Ectodermal cell (in vitro differentiated cells): ENCODE measurements around the gene PPIB. TPM values are rescaled to one million over a fixed set of nuclear protein-coding genes. Genes with fewer than 3 reads are reported as not detected.

ENCODE experiments used
- H3K27ac ChIP-seq: 2 replicates; pipeline ENCODE4 v1.7.0; 2013; ENCODE audit warnings: mild to moderate bottlenecking, low read depth, low read length; ENCODE audit not compliant: insufficient read depth, poor library complexity, severe bottlenecking
- H3K27me3 ChIP-seq: 2 replicates; pipeline ENCODE4 v1.7.0; 2013; ENCODE audit warnings: mild to moderate bottlenecking, low read length; ENCODE audit not compliant: insufficient read depth, control insufficient read depth, poor library complexity, severe bottlenecking
- H3K36me3 ChIP-seq: one replicate; pipeline ENCODE4 v1.7.0; 2013; ENCODE audit warnings: low read length; ENCODE audit not compliant: control insufficient read depth, insufficient read depth
- H3K4me1 ChIP-seq: one replicate; pipeline ENCODE4 v1.7.0; 2013; ENCODE audit warnings: low read length; ENCODE audit not compliant: control insufficient read depth, insufficient read depth
- H3K4me3 ChIP-seq: 2 replicates; pipeline ENCODE4 v1.7.0; 2013; ENCODE audit warnings: low read depth, low read length, control low read depth; ENCODE audit not compliant: insufficient read depth
- H3K9me3 ChIP-seq: 2 replicates; pipeline ENCODE4 v1.7.0; 2013; ENCODE audit warnings: mild to moderate bottlenecking, low read length, moderate library complexity; ENCODE audit not compliant: control insufficient read depth
- WGBS, 2 experiments: methylation state at CpG; one replicate each; pipeline ENCODE4 v1.1.7; 2013; ENCODE audit warnings: missing lambda C conversion rate in 2 of 2; 5-methylcytosine and 5-hydroxymethylcytosine counted together
- polyA plus RNA-seq, 4 experiments: library from polyadenylated mRNA; stranded (reverse); fragments of 50-300 nt; gene quantifications; one replicate each; pipeline ENCODE4 v1.2.3, GENCODE V29; 2013

PPIB gene
- 222 TPM for polyA plus RNA-seq (2013, experiment 1 of 4)
- 181 TPM for polyA plus RNA-seq (2013, experiment 2 of 4)
- polyA plus RNA-seq (2013, experiment 3 of 4): 199 TPM
- 207 TPM for polyA plus RNA-seq (2013, experiment 4 of 4)

DNA sequence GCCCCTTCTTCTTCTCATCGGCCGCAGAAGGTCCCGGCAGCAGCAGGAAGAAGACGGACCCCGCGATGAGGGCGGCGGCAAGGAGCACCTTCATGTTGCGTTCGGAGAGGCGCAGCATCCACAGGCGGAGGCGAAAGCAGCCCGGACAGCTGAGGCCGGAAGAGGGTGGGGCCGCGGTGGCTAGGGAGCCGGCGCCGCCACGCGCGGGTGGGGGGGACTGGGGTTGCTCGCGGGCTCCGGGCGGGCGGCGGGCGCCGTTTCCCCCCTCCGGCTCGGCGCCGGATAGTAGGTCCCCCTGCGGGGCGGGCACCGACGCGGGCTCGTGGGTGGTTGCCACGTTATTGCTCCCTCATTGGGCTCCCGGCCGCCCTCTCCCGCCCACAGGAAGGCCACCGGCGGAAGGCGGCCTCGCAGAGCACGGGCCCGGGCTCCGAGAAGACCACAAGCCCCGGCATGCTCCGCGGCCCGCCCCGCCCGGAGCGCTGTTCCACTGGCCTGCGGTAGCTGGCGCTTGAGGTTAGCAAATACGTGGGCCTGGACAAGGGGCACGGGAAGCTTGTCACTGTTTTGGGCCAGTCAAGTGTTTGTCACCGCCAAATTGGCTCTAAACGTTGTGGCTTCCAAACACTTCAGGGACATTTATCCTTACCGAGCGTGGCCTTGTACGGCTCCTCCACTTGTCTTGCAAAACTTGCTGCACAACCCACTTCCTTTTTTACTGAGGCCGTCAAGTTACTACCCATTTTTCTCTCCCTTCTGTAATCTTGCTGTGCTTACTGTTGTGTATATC is at the start of gene PPIB:
Gene PPIB (minus strand): TSS at position 154 of the 790 bp plus-strand sequence. CDS start 36 bp downstream, at position 118.
- H3K27me3 ChIP-seq: no peaks in the 10 kb centered on the region
- H3K36me3 ChIP-seq: peaks cover 11% of the 10 kb centered on the region
- H3K9me3 ChIP-seq: no peaks in the 10 kb centered on the region
- peak within 1 kb of the TSS; percentile 79 for H3K4me3 ChIP-seq
- WGBS, 2 experiments: 2% methylated on average over 69 of the region's 69 CpGs
- H3K27ac ChIP-seq: no peak within 1 kb of the TSS
- peaks cover 9% of the 10 kb centered on the region for H3K4me1 ChIP-seq

DNA sequence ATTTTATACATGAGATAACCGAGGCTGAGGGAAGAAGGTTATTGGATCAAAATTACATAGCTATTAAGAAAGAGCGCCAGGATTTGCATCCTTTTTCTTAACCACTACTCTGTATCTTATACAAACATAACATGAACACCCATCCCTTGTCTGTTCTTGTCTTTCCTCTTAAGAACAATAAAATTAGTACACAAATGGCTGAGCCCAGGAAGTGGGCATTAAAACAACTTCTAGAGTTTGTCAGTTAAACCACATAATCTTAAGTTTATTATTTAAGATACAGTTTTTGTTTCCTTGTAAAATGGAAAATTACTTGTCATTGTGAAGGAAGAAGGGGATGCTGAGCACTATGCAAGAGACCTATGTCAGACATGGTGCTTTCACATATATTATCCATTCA is 48.9 kb upstream of the PPIB start:
- Histone ChIP-seq H3K4me3 (no peak overlapping the region), H3K9me3 (no peaks in the 10 kb centered on the region), H3K36me3 (no peaks in the 10 kb centered on the region), H3K27ac (no peak overlapping the region), H3K4me1 (no peaks in the 10 kb centered on the region), H3K27me3 (no peaks in the 10 kb centered on the region)
- WGBS, 2 experiments: 86 to 91% methylated on average over 2 of the region's 2 CpGs

DNA sequence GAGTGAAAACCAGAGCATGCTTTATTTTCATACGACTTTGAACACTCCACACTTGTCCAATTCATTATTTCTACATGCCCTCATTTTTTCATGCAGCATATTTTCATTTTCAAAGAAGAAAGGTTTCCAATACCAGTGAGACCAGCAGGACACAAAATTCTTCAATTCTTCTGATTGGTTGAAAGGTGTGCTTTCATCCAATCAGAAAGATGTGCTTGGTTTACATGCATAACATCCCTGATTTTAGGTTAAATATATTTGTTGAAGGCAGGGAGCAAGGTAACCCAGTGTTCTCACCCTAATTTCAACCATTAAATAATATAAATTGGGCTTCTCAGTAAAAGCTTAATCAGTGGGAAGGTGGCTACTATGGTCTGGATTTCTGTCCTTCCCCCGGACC is 47.5 kb upstream of the PPIB start:
- 85 to 91% methylated on average over 2 of the region's 2 CpGs for WGBS, 2 experiments
- no peaks in the 10 kb centered on the region for H3K9me3 ChIP-seq
- no peaks in the 10 kb centered on the region for H3K4me1 ChIP-seq
- H3K36me3 ChIP-seq: no peaks in the 10 kb centered on the region
- peak overlapping the region; percentile 26 for H3K27ac ChIP-seq
- H3K4me3 ChIP-seq: no peak overlapping the region
- no peaks in the 10 kb centered on the region for H3K27me3 ChIP-seq

DNA sequence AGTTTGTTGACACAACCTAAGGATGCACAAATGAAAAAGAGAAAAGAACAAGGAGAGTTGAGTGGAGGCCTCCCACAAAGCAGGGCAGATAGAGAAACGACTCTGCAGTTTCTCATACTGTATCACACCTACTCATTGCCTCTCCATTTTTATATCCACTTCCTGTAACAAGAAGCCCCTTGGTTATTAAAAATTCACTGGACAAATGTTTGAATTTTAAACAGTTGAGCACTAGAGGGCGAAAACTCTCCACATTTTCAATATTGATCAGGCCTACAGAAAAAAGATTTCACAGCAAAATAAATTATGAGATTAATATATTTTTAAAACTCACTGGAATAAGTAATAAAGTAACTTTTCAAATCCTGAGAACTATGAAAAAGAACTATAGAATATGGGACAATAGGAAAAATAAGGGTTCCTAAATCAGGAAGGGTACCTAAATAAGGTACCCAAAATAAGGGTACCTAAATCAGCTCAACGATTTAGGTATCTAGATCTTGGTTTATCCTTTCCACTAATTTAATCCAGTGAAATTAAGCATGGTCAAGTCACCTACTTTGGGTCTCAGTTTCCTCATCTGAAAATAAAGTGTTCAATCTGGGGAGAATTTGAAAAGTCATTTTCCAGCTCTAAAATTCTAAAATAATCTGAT is 47.0 kb upstream of the PPIB start:
- no peaks in the 10 kb centered on the region for H3K36me3 ChIP-seq
- 89 to 94% methylated on average over 2 of the region's 3 CpGs for WGBS, 2 experiments
- no peak overlapping the region for H3K4me3 ChIP-seq

DNA sequence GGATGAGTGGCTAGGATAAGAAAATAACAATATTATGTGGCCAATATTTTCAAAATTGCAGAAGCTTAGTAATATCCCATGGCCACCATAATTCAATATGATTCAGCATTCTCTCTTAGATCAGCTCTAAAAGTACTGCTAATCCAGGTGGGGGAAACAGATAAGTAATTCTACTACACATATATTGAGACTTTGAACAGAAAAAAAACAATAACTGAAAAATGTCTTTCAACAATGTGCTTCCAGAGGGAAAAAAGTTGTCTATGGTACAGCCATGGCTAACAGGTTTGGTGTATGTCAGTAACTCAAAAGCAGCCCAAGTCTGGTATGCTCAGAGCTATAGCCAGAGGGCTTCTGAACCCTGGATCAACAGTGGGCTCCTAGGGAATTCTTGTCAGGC is 42.4 kb upstream of the PPIB start:
- Histone ChIP-seq H3K27me3 (no peaks in the 10 kb centered on the region), H3K36me3 (no peaks in the 10 kb centered on the region), H3K9me3 (no peaks in the 10 kb centered on the region), H3K4me1 (no peaks in the 10 kb centered on the region), H3K27ac (no peak overlapping the region), H3K4me3 (no peak overlapping the region)

More for the DNA sequence above, 47.0 kb upstream of the PPIB start:
- Histone ChIP-seq H3K27ac (no peak overlapping the region), H3K9me3 (no peaks in the 10 kb centered on the region), H3K27me3 (no peaks in the 10 kb centered on the region), H3K4me1 (no peaks in the 10 kb centered on the region)

DNA sequence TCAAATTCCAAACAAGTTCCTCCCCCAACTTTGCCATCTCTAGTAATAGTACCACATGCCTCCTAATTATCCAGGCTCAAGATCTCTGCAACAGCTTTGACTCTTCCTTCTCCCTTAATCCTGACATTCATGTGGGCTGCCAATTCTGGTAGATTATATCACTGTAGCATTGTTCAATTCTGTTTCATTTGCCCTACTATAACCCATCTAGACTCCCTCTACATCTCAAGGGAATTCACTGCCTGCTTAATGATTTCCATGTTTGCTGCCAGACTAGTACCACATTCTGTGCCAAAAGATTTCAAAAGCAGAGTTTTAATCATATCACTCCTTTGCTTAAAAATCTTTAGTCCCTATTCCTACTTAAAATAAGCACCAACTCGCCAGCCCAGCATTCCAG is 34.6 kb upstream of the PPIB start:
- no peaks in the 10 kb centered on the region for H3K36me3 ChIP-seq
- 94 to 95% methylated on average over 1 of the region's 1 CpG for WGBS, 2 experiments
- H3K4me3 ChIP-seq: no peak overlapping the region
- no peaks in the 10 kb centered on the region for H3K27me3 ChIP-seq
- H3K4me1 ChIP-seq: no peaks in the 10 kb centered on the region
- H3K9me3 ChIP-seq: no peaks in the 10 kb centered on the region
- no peak overlapping the region for H3K27ac ChIP-seq

- Histone ChIP-seq H3K4me3 (no peak overlapping the region), H3K4me1 (no peaks in the 10 kb centered on the region), H3K36me3 (no peaks in the 10 kb centered on the region), H3K27me3 (no peaks in the 10 kb centered on the region), H3K27ac (no peak overlapping the region), H3K9me3 (no peaks in the 10 kb centered on the region)
- WGBS, 2 experiments: 87 to 88% methylated on average over 5 to 6 of the region's 6 CpGs
Measured at GRCh38 chr15:64193971-64194370, 31.1 kb upstream of the PPIB start.

DNA sequence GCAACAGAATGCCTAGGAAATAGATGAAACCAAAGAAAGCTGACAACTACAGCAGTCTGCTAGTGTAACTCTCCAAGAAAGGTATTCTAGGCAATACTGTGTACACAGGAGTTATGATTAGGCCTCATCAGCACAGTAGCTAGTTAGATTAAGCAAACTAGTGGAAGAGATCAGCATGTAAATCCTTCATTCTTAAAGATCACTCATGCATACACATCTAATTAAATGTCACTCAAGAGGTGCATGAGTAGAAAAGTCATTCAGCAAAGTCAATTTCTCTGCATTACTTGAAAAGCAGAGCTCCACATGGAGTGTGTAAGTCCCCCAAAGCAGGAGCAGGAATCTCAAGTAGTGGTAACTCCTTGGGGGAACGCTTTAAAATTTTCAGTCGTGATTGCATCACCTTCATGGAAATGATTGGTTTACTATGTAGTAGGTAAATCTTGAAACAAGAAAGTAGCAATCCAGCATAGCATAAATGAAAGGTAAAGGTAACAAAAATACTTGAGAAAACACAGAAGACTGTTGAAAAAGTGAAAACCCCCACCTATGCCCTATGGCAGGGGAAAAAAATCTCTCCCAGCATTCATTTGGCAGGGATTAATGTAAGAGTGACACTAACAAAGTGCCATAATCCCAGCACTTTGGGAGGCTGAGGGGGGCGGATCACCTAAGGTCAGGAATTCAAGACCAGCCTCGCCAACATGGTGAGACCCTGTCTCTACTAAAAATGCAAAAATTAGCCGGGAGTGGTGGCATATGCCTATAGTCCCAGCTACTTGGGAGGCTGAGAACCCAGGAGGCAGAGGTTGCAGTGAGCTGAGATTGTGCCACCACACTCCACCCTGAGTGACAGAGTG is 29.4 kb upstream of the PPIB start:
- Histone ChIP-seq H3K27me3 (no peaks in the 10 kb centered on the region), H3K27ac (peak overlapping the region; percentile 60), H3K4me1 (no peaks in the 10 kb centered on the region), H3K36me3 (peaks cover 5% of the 10 kb centered on the region), H3K9me3 (no peaks in the 10 kb centered on the region), H3K4me3 (no peak overlapping the region)
- WGBS, 2 experiments: 90% methylated on average over 5 of the region's 5 CpGs

DNA sequence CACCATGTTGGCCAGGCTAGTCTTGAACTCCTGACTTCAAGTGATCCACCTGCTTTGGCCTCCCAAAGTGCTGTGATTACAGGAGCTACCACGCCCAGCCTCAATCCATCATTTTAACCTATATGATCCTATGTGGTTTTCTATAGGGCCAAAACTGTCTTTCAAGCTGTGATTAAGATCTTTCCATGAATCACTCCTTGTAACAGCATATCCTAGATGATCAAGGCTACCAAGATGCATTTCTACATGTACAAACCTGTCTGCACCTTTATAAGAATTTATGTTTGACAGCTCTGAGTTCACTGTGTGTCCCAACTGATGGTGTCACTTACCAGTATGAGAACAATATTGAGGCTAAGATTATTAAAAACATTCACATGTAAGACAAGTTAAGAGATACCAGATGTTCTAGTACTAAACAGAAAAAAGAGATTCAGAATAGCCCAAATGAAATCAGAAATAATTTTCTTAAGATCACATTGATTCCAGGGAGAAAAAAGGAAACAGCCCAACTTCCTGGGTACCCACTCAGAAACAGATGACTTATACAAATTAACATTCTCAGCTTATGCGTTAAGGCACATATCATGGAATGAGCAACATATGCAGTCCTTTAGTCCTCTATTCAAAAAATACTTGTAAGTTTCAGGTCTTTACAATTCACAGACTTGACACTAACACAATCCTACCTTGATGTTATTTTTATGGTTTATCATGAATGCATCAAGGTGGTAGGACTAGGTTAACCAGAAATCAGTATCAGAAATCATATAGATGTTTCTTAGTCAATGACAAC is 24.8 kb upstream of the PPIB start:
- H3K4me3 ChIP-seq: no peak overlapping the region
- H3K4me1 ChIP-seq: no peaks in the 10 kb centered on the region
- H3K27ac ChIP-seq: no peak overlapping the region
- WGBS, 2 experiments: 93 to 95% methylated on average over 2 of the region's 2 CpGs
- H3K36me3 ChIP-seq: peaks cover 5% of the 10 kb centered on the region
- H3K9me3 ChIP-seq: no peaks in the 10 kb centered on the region
- H3K27me3 ChIP-seq: no peaks in the 10 kb centered on the region
